HG02759 (cell line): ENCODE measurements around the gene TNFRSF25.
"Not testable (repeated sequence)": the region's sequence is repeated elsewhere in the genome, so short reads cannot be mapped to it uniquely, and the experiment has no call there.

Experiments used
- ATAC-seq: cut with Tn5 transposase; IDR thresholded peaks from one replicate; pipeline ENCODE4 v1.9.1; 2021; ENCODE audit warnings: mild to moderate bottlenecking, moderate library complexity; ENCODE audit not compliant: unreplicated experiment

Gene TNFRSF25

DNA sequence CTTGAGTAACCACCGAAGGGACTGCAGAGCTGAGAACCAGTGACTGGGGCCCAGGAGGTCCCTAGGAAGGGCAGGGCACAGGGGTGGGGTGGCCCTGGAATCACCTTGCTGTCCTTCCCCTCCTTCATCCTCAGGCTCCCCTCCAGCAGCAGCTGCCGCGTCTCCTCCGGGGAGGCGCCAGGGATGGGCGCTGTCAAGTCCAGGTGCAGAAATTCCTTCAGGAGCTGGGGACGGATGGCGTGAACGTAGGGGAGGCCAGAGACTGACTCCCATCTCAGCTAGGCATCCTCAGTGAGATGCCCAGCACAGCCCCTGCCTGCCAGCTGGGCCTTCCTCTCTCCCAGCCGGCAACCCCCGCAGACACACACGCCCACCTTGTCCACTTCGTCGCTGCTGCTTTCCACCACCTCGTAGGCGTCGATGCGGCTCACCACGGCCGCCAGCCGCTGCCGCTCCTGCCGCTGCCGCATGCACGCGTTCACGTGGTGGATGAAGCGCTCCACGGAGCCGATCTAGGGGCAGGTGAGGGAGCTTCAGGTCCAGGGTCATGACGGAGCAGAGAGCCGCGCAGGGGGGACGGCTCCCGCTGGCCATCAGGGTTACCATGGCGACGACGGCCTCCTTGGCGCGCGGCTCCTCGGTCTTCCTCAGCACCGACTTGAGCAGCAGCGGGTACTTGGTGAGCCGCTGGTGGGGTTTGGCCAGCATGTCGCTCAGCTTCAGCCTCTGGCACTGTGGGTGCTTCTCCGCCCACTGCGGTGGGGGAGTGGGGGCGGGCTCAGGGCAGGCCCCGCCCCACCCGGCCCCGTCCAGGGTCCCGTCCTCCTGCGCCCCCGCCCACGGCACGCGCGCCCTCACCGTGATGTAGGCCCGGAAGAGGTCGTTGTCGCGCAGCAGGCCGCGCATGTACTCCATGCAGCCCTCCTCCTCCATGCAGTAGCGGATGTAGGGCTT, 4.4 kb upstream of the TNFRSF25 start:
- no peak for ATAC-seq

GRCh38 chr1:6468729-6469461, 2.9 kb upstream of the TNFRSF25 start:
- no peak for ATAC-seq

GRCh38 chr1:6467744-6468688, 2.0 kb upstream of the TNFRSF25 start:
- no peak for ATAC-seq

DNA sequence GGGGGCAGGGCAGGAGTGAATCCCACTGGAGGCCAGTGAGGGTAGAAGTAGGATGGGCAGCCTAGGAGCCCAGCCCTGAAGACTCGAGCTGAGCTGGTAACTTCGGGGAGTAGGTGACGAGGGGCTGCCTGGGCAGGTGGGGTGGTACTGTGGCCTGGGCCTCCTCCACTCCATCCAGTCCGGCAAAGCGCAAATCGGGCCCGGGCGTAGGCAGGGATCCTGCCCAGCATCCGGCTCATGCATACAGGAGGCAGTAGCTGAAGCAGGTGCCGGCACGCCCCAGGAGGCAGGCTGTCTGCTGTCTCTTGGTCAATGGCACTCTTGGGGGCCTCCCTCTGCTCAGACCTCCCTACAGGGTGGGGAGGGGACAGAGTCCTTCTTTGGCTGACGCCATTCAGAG, 1.3 kb upstream of the TNFRSF25 start:
- ATAC-seq = no peak

- no peak for ATAC-seq
Measured at GRCh38 chr1:6466751-6467150, 778 bp upstream of the TNFRSF25 start.

GRCh38 chr1:6465461-6466005, 440 bp downstream of the TNFRSF25 start:
- ATAC-seq = no peak

DNA sequence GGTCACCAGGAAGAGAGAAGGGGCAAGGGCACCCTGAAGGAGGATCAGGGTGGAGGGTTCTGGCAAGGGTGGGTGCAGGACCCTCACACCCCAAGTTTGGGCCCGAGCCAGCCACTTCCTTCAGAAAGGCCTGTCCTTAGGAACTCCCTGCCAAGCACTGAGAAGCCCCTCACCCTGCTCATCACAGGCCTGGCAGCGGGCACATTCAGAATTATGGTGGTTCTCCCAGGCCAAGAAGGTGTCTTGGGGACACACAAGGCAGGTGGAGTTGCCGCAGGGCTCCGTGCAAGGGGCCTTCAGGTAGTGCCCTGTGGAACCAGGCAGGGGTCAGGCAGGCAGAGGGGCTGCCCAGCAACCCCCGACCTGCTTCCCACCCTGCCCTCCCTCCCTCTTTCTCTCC, 1.1 kb downstream of the TNFRSF25 start:
- no peak for ATAC-seq

DNA sequence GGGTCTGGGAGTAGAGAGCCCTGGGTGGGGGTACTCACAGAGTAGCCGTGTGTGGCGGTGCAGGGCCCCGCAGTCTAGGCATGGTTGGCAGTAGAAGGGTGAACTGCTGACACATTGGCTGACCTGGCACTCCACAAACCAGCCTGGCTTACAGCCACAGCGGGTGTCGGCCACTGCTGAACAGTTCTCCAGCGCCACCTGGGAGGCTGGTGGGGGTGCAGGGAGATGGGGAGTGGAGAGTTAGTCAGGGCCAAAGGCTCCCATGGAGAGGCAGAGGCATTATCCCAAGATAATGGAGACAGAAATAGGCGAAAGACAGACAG, 1.5 kb downstream of the TNFRSF25 start:
- ATAC-seq = no peak

DNA sequence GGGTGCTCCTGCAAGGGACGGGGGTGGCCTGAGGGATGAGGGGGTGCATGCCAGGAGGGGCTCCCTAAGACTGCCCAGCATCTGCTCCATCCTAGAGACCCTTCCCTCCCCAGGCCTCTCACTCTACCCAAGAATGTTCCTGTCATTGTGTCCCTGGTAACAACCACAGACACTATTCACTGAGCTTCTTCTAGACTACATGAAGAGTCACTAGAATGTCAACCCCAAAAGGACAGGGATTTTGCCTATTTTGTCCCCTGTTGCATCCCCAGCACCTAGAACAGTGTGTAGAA, 2.9 kb downstream of the TNFRSF25 start:
- ATAC-seq = no peak

DNA sequence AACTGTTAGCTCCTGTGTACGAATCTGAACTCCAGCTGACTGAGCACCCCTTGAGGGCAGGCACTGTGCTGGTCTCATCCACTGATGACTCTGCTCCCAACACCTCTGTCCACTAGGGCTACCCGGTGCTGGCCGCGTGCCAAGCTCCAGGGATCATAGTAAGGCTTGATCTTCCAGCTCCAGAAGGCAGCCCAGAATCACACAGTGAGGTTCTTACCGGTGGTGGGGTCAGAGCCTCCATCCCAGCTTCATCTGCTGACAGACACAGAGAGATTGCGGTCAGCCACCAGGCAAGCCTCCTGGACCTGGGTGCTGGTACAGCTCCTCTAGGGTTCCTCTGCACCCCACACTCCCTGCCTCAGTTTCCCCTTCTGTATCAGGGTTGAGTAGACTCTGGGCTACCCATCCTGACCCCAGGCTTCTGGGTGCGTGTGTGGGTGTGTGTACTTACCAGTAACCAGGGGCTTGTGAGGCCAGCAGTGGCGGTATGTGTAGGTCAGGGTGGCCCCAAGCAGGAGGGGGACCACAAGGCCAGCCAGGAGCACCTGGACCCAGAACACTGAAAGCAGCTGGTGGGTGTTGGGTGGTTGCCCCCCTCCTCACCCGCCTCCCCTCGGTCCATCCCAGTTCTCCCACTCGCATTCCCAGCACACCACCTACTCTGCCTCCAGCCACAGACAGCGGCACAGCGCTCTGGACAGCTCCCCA, 3.4 kb downstream of the TNFRSF25 start:
- ATAC-seq = no peak

GRCh38 chr1:6461538-6462411, 4.2 kb downstream of the TNFRSF25 start:
- no peak for ATAC-seq

- ATAC-seq = no peak
Measured at GRCh38 chr1:6461051-6461530, 4.9 kb downstream of the TNFRSF25 start.

- no peak for ATAC-seq
Measured at GRCh38 chr1:6460301-6461050, 5.5 kb downstream of the TNFRSF25 start.

DNA sequence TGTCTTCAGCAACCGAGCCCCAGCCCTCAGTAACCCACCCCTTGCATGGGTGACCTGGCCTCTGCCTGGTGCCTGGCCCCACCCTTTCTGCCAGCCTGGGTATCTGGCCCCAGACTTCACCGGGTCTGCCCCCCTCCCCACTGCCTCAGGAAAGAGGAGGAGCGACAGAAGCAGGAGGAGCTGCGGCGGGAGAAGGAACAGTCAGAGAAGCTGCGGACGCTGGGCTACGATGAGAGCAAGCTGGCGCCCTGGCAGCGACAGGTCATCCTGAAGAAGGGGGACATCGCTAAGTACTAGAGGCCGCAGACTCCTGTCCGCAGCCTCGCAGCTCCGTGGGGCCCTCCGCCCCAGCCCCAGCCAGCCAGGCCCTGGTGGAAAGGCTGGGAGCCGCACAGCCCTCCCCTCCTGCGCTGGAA, 6.1 kb downstream of the TNFRSF25 start:
- no peak for ATAC-seq

- ATAC-seq = no peak
Measured at GRCh38 chr1:6456800-6457466, 9.0 kb downstream of the TNFRSF25 start.

- ATAC-seq = not testable (repeated sequence)
Measured at GRCh38 chr1:6455752-6456520, 10.0 kb downstream of the TNFRSF25 start.
